OCI-LY7 (cell line): ENCODE data around the gene USP24. TPM values are rescaled to one million over a fixed set of nuclear protein-coding genes. Genes with fewer than 3 reads are reported as not detected.

Experiments
- BruUV-seq: library from RNA; stranded (reverse); fragments of 400-500 nt; replicated peaks from 2 replicates; lab custom pipeline; 2021; lab: Mats Ljungman, UMichigan
- CTCF ChIA-PET: fragments of 300-600 bp; sonication (Branson Sonifier 250); formaldehyde crosslinking; loops from one replicate; lab custom pipeline; 2022; ENCODE audit warnings: antibody characterized with exemption; ENCODE audit not compliant: unreplicated experiment; lab: Charles Lee
- POLR2A ChIA-PET: fragments of 300-600 bp; sonication (Branson Sonifier 250); formaldehyde crosslinking; loops from one replicate; lab custom pipeline; 2022; ENCODE audit warnings: antibody characterized with exemption; lab: Charles Lee
- DNase-seq: peaks from one replicate; pipeline ENCODE4 v3.0.0-alpha.2; 2015; ENCODE audit warnings: low spot score
- H2AFZ ChIP-seq: fragments of 200-600 bp; sonication (generic), shearing (Covaris generic); 2 replicates; pipeline ENCODE4 v1.6.1; 2014; ENCODE audit warnings: mild to moderate bottlenecking, antibody characterized with exemption, low read length, moderate library complexity
- H3K27ac ChIP-seq: fragments of 200-600 bp; sonication (generic); 2 replicates; pipeline ENCODE4 v1.5.1; 2014; ENCODE audit warnings: mixed run types, low read depth, mild to moderate bottlenecking, moderate library complexity, low read length, inconsistent platforms; ENCODE audit not compliant: poor library complexity, severe bottlenecking
- H3K36me3 ChIP-seq: fragments of 200-600 bp; sonication (generic); 2 replicates; pipeline ENCODE4 v1.6.1; 2014; ENCODE audit warnings: mild to moderate bottlenecking, antibody characterized with exemption, low read length, moderate library complexity, mixed read lengths; ENCODE audit not compliant: insufficient read depth
- H3K4me1 ChIP-seq: fragments of 200-600 bp; sonication (generic); 2 replicates; pipeline ENCODE4 v1.5.1; 2014; ENCODE audit warnings: mild to moderate bottlenecking, low read length; ENCODE audit not compliant: insufficient read depth, poor library complexity, severe bottlenecking
- H3K4me2 ChIP-seq: fragments of 200-600 bp; sonication (generic); 2 replicates; pipeline ENCODE4 v1.6.1; 2014; ENCODE audit warnings: mild to moderate bottlenecking, low read length
- H3K4me3 ChIP-seq: fragments of 200-600 bp; sonication (generic); 2 replicates; pipeline ENCODE4 v1.5.1; 2014; ENCODE audit warnings: mild to moderate bottlenecking, low read depth, low read length; ENCODE audit not compliant: poor library complexity, severe bottlenecking
- H3K79me2 ChIP-seq: fragments of 200-600 bp; sonication (generic); 2 replicates; pipeline ENCODE4 v1.6.1; 2016; ENCODE audit warnings: low read depth, mild to moderate bottlenecking, low read length, moderate library complexity, mixed read lengths; ENCODE audit not compliant: insufficient read depth
- H3K9me2 ChIP-seq: fragments of 200-600 bp; sonication (generic); 2 replicates; pipeline ENCODE4 v1.6.1; 2016; ENCODE audit warnings: mild to moderate bottlenecking, low read length, mixed read lengths; ENCODE audit not compliant: insufficient read depth
- H3K9me3 ChIP-seq: fragments of 200-600 bp; sonication (generic); 2 replicates; pipeline ENCODE4 v1.6.1; 2014; ENCODE audit warnings: mild to moderate bottlenecking, mixed run types, low read length, mixed read lengths
- H4K20me1 ChIP-seq: fragments of 200-600 bp; sonication (generic); 2 replicates; pipeline ENCODE4 v1.6.1; 2014; ENCODE audit warnings: mild to moderate bottlenecking, antibody characterized with exemption, low read length, moderate library complexity, mixed read lengths; ENCODE audit not compliant: insufficient read depth
- CTCF ChIP-seq: fragments of 200-600 bp; sonication (generic); conservative IDR thresholded peaks from 2 replicates; pipeline ENCODE4 v1.5.1; 2014; ENCODE audit warnings: mild to moderate bottlenecking, antibody characterized with exemption, low read length, moderate library complexity, mixed read lengths
- EZH2phosphoT487 ChIP-seq: fragments of 200-600 bp; sonication (generic); IDR thresholded peaks from 2 replicates; pipeline ENCODE4 v1.6.1; 2018; ENCODE audit warnings: low read depth, borderline replicate concordance, mild to moderate bottlenecking, mixed run types, antibody characterized with exemption, low read length, moderate library complexity, mixed read lengths
- intact Hi-C: fragments of 100-400 bp; cut with micrococcal nuclease; formaldehyde crosslinking; loops from one replicate; pipeline ENCODE4 v1.10.0; 2022; ENCODE audit not compliant: unreplicated experiment
- total RNA-seq, 2 experiments: library from RNA; depleted of rRNA in 1 of 2; stranded (reverse); fragments of >200 nt in 1 of 2; shearing (Covaris generic) in 1 of 2; gene quantifications; 2 replicates each; pipeline ENCODE4 v1.2.3, GENCODE V29; 2014 to 2022

USP24 gene
- total RNA-seq, 2 experiments from 2014 or later, result 35.1 to 46.3 TPM

GRCh38 chr1:55043726-55044125 is 171.4 kb downstream of the USP24 start:
- no peaks in the 10 kb centered on the region for H3K9me2 ChIP-seq
- H2AFZ ChIP-seq, result no peak overlapping the region
- DNase-seq, result no peak
- no peak for TF ChIP-seq EZH2phosphoT487
- no peak for TF ChIP-seq CTCF
- no TSS peak for BruUV-seq
- no peaks in the 10 kb centered on the region for H3K9me3 ChIP-seq
- no peaks in the 10 kb centered on the region for H3K4me1 ChIP-seq
- no peaks in the 10 kb centered on the region for H4K20me1 ChIP-seq
- H3K4me3 ChIP-seq, result no peak overlapping the region
- H3K4me2 ChIP-seq, result no peak overlapping the region
- ChIA-PET POLR2A (no interaction called here), CTCF (no interaction called here)
- H3K79me2 ChIP-seq, result no peaks in the 10 kb centered on the region
- H3K36me3 ChIP-seq, result no peaks in the 10 kb centered on the region
- H3K27ac ChIP-seq, result no peak overlapping the region
- intact Hi-C loops, result no loop called here

- no TSS peak for BruUV-seq
- Histone ChIP-seq H3K36me3 (no peaks in the 10 kb centered on the region), H3K4me3 (no peak overlapping the region), H3K9me3 (no peaks in the 10 kb centered on the region), H4K20me1 (no peaks in the 10 kb centered on the region), H3K27ac (no peak overlapping the region), H3K4me2 (no peak overlapping the region), H3K9me2 (no peaks in the 10 kb centered on the region), H3K79me2 (no peaks in the 10 kb centered on the region), H2AFZ (no peak overlapping the region), H3K4me1 (no peaks in the 10 kb centered on the region)
- POLR2A ChIA-PET, result no interaction called here
- TF ChIP-seq EZH2phosphoT487, result no peak
- TF ChIP-seq CTCF, result no peak
- DNase-seq, result no peak
- intact Hi-C loops, result no loop called here
- CTCF ChIA-PET, result no interaction called here
These were observed 172.2 kb downstream of the USP24 start for GRCh38 chr1:55043011-55043410.

GRCh38 chr1:55041613-55042012 is 173.6 kb downstream of the USP24 start:
- Histone ChIP-seq H3K9me2 (no peaks in the 10 kb centered on the region), H4K20me1 (no peaks in the 10 kb centered on the region), H3K9me3 (no peaks in the 10 kb centered on the region), H3K4me2 (no peak overlapping the region), H3K36me3 (no peaks in the 10 kb centered on the region), H3K4me3 (no peak overlapping the region), H3K27ac (no peak overlapping the region), H2AFZ (no peak overlapping the region), H3K4me1 (no peaks in the 10 kb centered on the region), H3K79me2 (no peaks in the 10 kb centered on the region)
- BruUV-seq, result no TSS peak
- ChIA-PET POLR2A (no interaction called here), CTCF (no interaction called here)
- intact Hi-C loops, result no loop called here
- TF ChIP-seq CTCF (no peak), EZH2phosphoT487 (no peak)
- no peak for DNase-seq
